ENCODE results near the gene STRN4.
A peak's percentile ranks its signal among the peaks of the same experiment; 100 is the strongest.

Gene STRN4

DNA sequence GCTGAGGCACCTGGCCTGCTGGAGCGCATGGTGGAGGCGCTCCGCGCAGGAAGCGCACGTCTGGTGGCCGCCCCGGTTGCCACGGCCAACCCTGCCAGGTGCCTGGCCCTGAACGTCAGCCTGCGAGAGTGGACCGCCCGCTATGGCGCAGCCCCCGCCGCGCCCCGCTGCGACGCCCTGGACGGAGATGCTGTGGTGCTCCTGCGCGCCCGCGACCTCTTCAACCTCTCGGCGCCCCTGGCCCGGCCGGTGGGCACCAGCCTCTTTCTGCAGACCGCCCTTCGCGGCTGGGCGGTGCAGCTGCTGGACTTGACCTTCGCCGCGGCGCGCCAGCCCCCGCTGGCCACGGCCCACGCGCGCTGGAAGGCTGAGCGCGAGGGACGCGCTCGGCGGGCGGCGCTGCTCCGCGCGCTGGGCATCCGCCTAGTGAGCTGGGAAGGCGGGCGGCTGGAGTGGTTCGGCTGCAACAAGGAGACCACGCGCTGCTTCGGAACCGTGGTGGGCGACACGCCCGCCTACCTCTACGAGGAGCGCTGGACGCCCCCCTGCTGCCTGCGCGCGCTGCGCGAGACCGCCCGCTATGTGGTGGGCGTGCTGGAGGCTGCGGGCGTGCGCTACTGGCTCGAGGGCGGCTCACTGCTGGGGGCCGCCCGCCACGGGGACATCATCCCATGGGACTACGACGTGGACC is 9.7 kb upstream of the STRN4 start:
- peaks cover 26% of the 10 kb centered on the region for H3K36me3 ChIP-seq (ENCODE audit: control insufficient read depth, insufficient read depth, low read length)
- H3K4me1 ChIP-seq (ENCODE audit: control insufficient read depth, insufficient read depth, low read length): 0 out of 2 replicates have a peak, but pooled peaks cover 4% of the 10 kb centered on the region
- no peak overlapping the region for H3K27ac ChIP-seq (ENCODE audit: low read depth, low read length)
- H3K9me3 ChIP-seq (ENCODE audit: control insufficient read depth, insufficient read depth, low read length): no peaks in the 10 kb centered on the region
- H3K27me3 ChIP-seq (ENCODE audit: control insufficient read depth, insufficient read depth, low read length): no peaks in the 10 kb centered on the region
- H3K9ac ChIP-seq (ENCODE audit: low read depth, low read length): no peak overlapping the region
- no peak overlapping the region for H3K4me3 ChIP-seq (ENCODE audit: low read depth, low read length)

DNA sequence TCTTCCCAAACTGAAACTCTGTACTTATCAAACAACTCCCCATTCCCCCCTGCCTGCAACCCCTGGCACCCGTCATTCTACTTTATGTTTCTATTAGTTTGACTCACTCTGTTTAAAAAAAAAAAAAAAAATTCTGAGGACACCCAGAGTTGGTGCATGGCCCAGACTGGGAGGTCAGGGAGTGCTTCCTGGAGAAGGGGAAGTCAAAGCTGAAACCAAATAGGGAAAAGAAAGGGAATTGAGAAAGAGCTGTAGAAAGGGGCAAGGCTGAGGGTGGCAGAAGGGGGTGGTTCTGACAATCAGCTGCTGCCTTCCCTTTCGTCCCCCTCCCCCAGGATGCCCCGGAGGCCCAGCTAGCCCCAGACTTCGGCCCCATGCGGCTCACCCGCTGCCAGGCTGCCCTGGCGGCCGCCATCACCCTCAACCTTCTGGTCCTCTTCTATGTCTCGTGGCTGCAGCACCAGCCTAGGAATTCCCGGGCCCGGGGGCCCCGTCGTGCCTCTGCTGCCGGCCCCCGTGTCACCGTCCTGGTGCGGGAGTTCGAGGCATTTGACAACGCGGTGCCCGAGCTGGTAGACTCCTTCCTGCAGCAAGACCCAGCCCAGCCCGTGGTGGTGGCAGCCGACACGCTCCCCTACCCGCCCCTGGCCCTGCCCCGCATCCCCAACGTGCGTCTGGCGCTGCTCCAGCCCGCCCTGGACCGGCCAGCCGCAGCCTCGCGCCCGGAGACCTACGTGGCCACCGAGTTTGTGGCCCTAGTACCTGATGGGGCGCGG is 9.0 kb upstream of the STRN4 start:
- H3K27me3 ChIP-seq (ENCODE audit: control insufficient read depth, insufficient read depth, low read length): no peaks in the 10 kb centered on the region
- no peak overlapping the region for H3K4me3 ChIP-seq (ENCODE audit: low read depth, low read length)
- no peak overlapping the region for H3K27ac ChIP-seq (ENCODE audit: low read depth, low read length)
- 0 out of 2 replicates have a peak, but pooled peaks cover 4% of the 10 kb centered on the region for H3K4me1 ChIP-seq (ENCODE audit: control insufficient read depth, insufficient read depth, low read length)
- no peak overlapping the region for H3K9ac ChIP-seq (ENCODE audit: low read depth, low read length)
- no peaks in the 10 kb centered on the region for H3K9me3 ChIP-seq (ENCODE audit: control insufficient read depth, insufficient read depth, low read length)
- peaks cover 33% of the 10 kb centered on the region for H3K36me3 ChIP-seq (ENCODE audit: control insufficient read depth, insufficient read depth, low read length)

DNA sequence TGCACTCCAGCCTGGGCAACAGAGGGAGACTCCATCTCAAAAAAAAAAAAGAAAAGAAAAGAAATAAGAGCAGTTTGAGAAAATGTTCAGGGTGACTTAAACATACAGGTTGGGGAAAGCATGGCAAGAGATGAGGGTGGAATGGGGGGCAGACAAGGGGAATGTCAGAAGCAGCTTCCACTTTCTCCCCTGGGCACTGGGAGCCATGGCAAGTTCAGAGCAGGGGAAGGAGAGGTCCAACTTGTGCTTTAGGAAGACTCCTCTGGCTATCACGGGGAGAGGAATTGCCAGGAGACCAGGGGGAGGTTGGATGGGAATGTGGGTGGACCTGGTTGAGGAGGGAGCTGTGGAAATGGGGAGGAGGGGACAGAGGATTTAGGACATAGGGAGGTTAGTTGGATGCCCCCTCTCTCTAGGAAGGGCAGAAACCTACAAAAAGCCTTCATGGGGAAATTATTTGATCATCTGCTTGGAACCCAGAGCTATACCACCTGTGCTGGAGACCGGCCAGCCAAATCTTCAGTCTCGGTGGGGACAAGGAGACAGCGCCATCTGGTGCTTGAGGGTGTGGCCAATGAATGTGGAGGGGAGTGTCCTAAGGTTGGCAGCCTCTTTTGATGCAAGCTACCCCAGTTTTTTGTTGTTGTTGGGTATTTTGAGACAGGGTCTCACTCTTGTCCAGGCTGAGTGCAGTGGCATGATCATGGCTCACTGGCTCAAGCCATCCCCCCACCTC is 7.3 kb upstream of the STRN4 start:
- H3K9ac ChIP-seq (ENCODE audit: low read depth, low read length): no peak overlapping the region
- no peak overlapping the region for H3K4me3 ChIP-seq (ENCODE audit: low read depth, low read length)
- H3K27me3 ChIP-seq (ENCODE audit: control insufficient read depth, insufficient read depth, low read length): no peaks in the 10 kb centered on the region
- H3K36me3 ChIP-seq (ENCODE audit: control insufficient read depth, insufficient read depth, low read length): peaks cover 38% of the 10 kb centered on the region
- H3K27ac ChIP-seq (ENCODE audit: low read depth, low read length): peak overlapping the region; percentile 28
- no peaks in the 10 kb centered on the region for H3K9me3 ChIP-seq (ENCODE audit: control insufficient read depth, insufficient read depth, low read length)
- no peaks in the 10 kb centered on the region for H3K4me1 ChIP-seq (ENCODE audit: control insufficient read depth, insufficient read depth, low read length)

DNA sequence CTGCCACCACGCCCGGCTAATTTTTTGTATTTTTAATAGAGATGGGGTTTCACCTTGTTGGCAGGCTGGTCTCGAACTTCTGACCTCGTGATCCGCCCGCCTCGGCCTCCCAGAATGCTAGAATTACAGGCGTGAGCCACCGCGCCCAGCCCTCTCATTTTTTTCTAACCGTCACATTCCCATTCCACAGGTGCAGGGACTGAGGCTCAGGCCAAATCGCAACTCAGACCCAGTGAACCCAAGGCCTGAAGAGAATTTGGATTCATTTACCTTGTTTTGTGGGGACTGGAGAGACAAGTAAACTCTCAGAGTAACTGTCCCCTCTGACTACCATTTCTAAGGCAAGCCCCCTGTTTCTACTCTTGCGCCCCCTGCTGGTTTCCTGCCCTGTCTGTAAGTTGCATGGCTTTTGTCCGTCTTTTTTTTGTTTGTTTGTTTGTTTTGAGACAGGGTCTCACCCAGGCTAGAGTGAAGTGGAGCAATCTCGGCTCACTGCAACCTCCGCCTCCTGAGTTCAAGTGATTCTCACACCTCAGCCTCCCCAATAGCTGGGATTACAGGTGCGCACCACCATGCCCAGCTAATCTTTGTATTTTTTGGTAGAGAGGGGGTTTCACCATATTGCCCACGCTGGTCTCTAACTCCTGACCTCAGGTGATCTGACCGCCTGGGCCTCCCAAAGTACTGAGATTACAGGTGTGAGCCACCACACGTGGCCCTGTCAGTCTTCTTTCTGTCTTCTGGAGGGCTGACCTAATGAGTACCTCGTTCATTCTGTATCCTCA is 2.3 kb upstream of the STRN4 start:
- H3K27ac ChIP-seq (ENCODE audit: low read depth, low read length): no peak overlapping the region
- H3K36me3 ChIP-seq (ENCODE audit: control insufficient read depth, insufficient read depth, low read length): peaks cover 21% of the 10 kb centered on the region
- H3K4me1 ChIP-seq (ENCODE audit: control insufficient read depth, insufficient read depth, low read length): peaks cover 2% of the 10 kb centered on the region; the same call in 1 of the 2 replicates
- H3K4me3 ChIP-seq (ENCODE audit: low read depth, low read length): no peak overlapping the region
- no peak overlapping the region for H3K9ac ChIP-seq (ENCODE audit: low read depth, low read length)
- no peaks in the 10 kb centered on the region for H3K27me3 ChIP-seq (ENCODE audit: control insufficient read depth, insufficient read depth, low read length)
- no peaks in the 10 kb centered on the region for H3K9me3 ChIP-seq (ENCODE audit: control insufficient read depth, insufficient read depth, low read length)

DNA sequence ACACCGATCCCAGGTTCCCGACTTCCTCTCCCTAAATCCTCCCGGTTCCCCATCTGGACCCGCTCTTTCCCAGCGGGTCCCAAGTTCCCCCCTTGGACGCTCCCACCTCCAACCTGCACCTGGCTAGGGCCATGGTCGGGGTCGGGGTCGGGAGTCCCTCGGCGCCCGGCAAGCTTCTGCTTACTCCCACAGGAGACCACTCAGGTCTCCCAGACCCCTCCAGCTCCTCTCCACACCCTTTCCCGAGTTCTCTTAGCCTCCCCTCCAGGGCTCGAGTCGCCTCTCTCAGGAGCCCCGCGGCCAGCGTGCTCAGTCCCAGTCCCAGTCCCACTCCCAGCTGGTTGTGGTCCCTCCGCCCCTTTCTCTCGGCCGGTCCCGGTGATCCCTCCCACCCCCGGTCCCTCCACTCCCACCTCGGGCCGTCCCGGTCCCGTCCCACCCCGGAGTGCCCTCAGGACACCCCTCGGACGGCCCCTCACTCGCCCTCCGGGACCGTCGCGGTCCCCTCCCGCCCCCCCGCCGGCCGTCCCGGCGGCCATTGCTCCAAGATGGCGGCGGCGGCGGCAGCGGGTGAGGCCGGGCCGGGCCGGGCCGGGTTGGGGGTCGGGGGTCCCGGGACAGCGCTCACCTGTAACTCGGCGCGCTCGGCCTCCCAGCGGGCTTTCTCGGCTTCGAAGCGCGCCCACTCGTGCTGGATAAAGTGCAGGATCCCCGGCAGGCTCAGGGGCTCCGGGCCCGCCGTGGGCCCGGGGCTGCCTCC is 549 bp downstream of the STRN4 start, which contains the start of gene FKRP:
FKRP (plus strand) TSS at position 537 of the 760 bp plus-strand sequence. CDS start 9,394 bp downstream, outside the sequence.
- no peaks in the 10 kb centered on the region for H3K27me3 ChIP-seq (ENCODE audit: control insufficient read depth, insufficient read depth, low read length)
- peak within 1 kb of the TSS; percentile 83 for H3K9ac ChIP-seq (ENCODE audit: low read depth, low read length)
- peaks cover 15% of the 10 kb centered on the region for H3K36me3 ChIP-seq (ENCODE audit: control insufficient read depth, insufficient read depth, low read length)
- H3K4me1 ChIP-seq (ENCODE audit: control insufficient read depth, insufficient read depth, low read length): peaks cover 9% of the 10 kb centered on the region
- peak within 1 kb of the TSS; percentile 99 for H3K4me3 ChIP-seq (ENCODE audit: low read depth, low read length)
- H3K27ac ChIP-seq (ENCODE audit: low read depth, low read length): peak within 1 kb of the TSS; percentile 91
- no peaks in the 10 kb centered on the region for H3K9me3 ChIP-seq (ENCODE audit: control insufficient read depth, insufficient read depth, low read length)

DNA sequence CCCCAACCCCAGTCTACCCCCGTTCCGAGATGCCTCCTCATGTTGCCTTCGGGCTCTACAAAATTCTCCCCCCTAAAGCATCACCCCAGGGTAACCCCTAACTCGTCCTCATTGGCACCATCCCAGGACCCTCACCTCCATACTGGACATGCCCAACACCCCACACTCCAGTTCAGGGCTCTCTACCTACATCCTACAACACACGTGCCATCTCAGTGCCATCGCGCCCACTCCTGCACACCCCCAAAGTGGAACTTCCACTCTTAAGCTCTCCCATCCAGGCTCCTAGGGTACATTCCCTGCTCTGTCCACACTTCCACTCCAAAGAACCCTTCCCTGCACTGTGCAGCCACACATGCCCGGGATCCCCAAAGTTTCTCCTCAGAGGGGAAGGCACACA is 1.2 kb downstream of the STRN4 start:
- H3K27ac ChIP-seq (ENCODE audit: low read depth, low read length): no peak overlapping the region
- H3K27me3 ChIP-seq (ENCODE audit: control insufficient read depth, insufficient read depth, low read length): no peaks in the 10 kb centered on the region
- peak overlapping the region; percentile 99 for H3K4me3 ChIP-seq (ENCODE audit: low read depth, low read length)
- peak overlapping the region; percentile 83; the same call in 1 of the 2 replicates for H3K9ac ChIP-seq (ENCODE audit: low read depth, low read length)
- H3K4me1 ChIP-seq (ENCODE audit: control insufficient read depth, insufficient read depth, low read length): peaks cover 9% of the 10 kb centered on the region
- peaks cover 11% of the 10 kb centered on the region for H3K36me3 ChIP-seq (ENCODE audit: control insufficient read depth, insufficient read depth, low read length)
- no peaks in the 10 kb centered on the region for H3K9me3 ChIP-seq (ENCODE audit: control insufficient read depth, insufficient read depth, low read length)

DNA sequence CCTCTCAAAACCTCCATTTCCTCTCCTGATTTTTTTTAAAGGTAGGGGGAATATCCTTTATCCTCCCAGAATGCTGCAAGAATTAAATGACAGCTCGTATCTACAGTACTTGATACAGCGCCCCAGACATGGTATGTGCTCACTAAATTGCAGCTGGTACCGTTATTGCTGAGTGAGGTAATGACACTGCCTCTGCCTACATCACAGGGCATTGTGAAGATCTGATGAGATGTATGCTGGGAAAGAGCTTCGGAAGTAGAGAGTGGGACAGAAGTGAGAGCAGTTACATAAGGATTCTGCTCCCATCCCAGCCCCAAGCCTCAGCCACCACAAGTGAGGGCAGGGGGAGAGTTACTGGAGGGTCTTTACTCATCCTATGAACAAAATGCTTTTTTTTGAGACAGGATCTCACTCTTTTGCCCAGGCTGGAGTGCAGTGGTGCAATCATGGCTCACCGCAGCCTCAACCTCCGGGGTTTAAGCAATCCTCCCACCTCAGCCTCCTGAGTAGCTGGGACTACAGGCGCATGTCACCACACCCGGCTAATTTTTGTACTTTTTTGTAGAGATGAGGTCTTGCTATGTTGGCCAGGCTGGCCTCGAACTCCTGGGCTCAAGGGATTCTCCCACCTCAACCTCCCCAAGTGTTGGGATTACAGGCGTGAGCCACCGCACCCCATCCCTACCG is 2.1 kb downstream of the STRN4 start:
- Histone ChIP-seq H3K9ac (ENCODE audit: low read depth, low read length) (no peak overlapping the region), H3K4me3 (ENCODE audit: low read depth, low read length) (peak overlapping the region; percentile 99), H3K27ac (ENCODE audit: low read depth, low read length) (no peak overlapping the region), H3K4me1 (ENCODE audit: control insufficient read depth, insufficient read depth, low read length) (peaks cover 9% of the 10 kb centered on the region), H3K9me3 (ENCODE audit: control insufficient read depth, insufficient read depth, low read length) (no peaks in the 10 kb centered on the region), H3K36me3 (ENCODE audit: control insufficient read depth, insufficient read depth, low read length) (peaks cover 15% of the 10 kb centered on the region), H3K27me3 (ENCODE audit: control insufficient read depth, insufficient read depth, low read length) (no peaks in the 10 kb centered on the region)

DNA sequence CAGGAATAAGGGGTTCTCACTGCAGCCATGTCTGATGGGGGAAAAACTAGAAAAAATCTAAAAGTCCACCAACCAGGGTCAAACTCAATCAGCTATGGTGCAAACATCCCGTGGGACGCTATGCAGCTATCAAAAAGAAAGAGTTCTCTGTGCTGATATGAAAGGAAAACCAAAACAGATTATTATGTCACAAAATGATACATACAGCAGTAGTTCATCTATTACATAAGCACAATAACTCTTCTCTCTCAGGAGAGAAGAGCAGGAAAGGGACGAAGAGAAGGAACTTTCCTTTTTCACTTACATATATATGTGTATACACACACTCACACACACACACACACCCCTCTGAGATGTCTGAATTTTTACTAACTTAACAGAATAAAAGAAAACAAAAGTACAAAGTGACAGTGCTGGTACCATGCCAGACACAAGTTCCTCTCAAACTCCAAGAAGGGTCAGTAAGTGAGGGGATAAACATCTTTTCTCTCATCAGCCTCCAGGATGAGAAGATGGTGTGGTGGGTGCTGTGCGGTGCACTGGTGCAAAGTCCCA is 3.2 kb downstream of the STRN4 start:
- Histone ChIP-seq H3K9ac (ENCODE audit: low read depth, low read length) (no peak overlapping the region), H3K27me3 (ENCODE audit: control insufficient read depth, insufficient read depth, low read length) (no peaks in the 10 kb centered on the region), H3K9me3 (ENCODE audit: control insufficient read depth, insufficient read depth, low read length) (no peaks in the 10 kb centered on the region), H3K27ac (ENCODE audit: low read depth, low read length) (no peak overlapping the region), H3K4me1 (ENCODE audit: control insufficient read depth, insufficient read depth, low read length) (peaks cover 9% of the 10 kb centered on the region), H3K4me3 (ENCODE audit: low read depth, low read length) (no peak overlapping the region), H3K36me3 (ENCODE audit: control insufficient read depth, insufficient read depth, low read length) (peaks cover 19% of the 10 kb centered on the region)

DNA sequence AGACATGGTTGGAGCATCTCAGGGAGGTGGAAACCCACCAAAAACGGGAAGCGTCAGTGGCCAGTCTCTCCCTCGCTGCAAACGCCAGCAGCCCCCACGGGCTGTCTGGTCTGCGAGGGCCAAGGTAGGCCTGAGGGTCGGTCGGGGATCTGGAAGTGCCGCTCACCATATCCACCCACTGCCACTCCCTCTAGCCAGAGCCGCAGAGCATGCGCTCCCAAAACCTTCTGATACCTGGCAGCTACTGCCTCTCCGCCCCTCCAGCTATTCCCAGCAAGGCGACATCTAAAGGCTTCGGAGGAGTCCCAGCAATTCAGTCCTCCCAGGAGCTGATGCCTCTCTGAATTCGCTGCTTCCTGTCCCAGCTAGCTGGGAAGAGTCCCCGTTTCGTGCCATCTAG is 4.8 kb downstream of the STRN4 start:
- H3K27ac ChIP-seq (ENCODE audit: low read depth, low read length): no peak overlapping the region
- no peak overlapping the region for H3K9ac ChIP-seq (ENCODE audit: low read depth, low read length)
- H3K36me3 ChIP-seq (ENCODE audit: control insufficient read depth, insufficient read depth, low read length): peaks cover 34% of the 10 kb centered on the region
- H3K27me3 ChIP-seq (ENCODE audit: control insufficient read depth, insufficient read depth, low read length): no peaks in the 10 kb centered on the region
- peaks cover 7% of the 10 kb centered on the region for H3K4me1 ChIP-seq (ENCODE audit: control insufficient read depth, insufficient read depth, low read length)
- H3K4me3 ChIP-seq (ENCODE audit: low read depth, low read length): no peak overlapping the region
- H3K9me3 ChIP-seq (ENCODE audit: control insufficient read depth, insufficient read depth, low read length): no peaks in the 10 kb centered on the region
